Activated CD8-positive, alpha-beta memory T cell treated with anti-CD3 and anti-CD28 coated beads for 48 hours (primary cell): ENCODE data around the gene SLCO2B1.

ENCODE experiments used
- DNase-seq, 3 experiments: peaks; one replicate each; pipeline ENCODE4 v3.0.0-alpha.2; 2020; ENCODE audit warnings: low read depth in 2 of 3, low spot score in 2 of 3

Gene SLCO2B1

DNA sequence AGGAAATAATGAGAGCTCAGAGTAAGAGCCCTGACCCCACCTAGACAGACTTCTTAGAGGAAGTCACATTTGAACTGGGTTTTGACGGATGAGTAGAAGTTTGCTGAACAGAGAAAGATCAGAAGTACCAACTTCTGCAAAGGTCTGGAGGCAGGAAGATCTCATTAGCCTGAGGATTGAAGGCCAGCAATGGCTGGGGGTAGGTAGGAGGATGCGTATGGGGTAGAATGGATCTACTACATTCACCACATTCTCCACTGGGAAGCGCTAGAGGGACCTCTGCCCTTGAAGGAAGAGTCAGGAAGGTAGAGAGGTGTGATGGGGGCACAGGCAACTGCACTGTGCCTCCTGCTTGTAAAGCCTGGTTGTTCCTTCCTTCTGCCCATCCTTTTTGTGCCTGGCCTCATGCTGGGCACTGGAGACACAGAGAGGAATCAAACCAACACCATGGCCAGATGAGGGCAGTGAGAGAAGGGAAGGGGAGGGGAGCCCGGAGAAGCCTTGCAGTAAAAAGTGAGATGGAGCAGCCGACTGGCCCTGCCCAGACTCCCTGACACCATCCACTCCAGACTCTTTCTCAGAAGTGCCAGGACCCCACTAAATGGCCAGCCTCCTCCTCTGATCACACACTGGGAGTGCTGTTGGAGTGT, 94.6 kb downstream of the SLCO2B1 start:
- DNase-seq = no peak

GRCh38 chr11:75246006-75246670, 95.2 kb downstream of the SLCO2B1 start:
- no peak for DNase-seq

GRCh38 chr11:75246671-75247350, 95.9 kb downstream of the SLCO2B1 start:
- DNase-seq = no peak

DNA sequence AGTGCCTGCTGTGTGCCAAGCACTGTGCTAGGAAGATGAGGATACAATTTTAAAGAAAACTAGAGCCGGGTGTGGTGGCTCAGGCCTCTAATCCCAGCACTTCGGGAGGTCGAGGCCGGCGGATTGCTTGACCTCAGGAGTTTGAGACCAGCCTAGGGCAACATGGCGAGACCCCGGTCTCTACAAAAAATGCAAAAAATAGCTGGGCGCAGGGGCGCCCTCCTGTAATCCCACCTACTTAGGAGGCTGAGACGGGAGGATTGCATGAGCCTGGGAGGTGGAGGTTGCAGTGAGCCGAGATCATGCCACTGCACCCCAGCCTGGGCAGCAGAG, 98.0 kb downstream of the SLCO2B1 start:
- DNase-seq = no peak

DNA sequence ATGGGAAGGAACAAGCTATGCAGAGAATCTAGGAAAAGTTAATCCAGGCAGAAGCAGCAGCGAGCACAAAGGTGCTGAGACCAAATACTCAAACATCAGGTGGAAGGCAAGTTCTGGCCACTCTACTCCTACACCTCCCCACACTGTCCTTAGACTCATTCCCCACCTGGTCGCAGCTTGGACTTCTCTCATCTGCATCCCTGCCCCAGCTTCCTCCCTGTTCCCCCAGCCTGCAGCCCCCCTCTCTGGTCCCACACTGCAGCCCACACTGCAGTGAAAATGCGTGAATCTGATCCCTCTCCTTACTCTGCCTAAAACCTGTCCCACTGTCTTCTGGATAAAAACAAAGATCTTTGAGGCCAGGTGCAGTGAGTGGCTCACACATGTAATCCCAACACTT, 98.8 kb downstream of the SLCO2B1 start:
- DNase-seq = no peak

GRCh38 chr11:75254326-75254725, 103.4 kb downstream of the SLCO2B1 start:
- DNase-seq = no peak
